ENCODE results near the gene RAB5B. TPM values are rescaled to one million over a fixed set of nuclear protein-coding genes. Genes with fewer than 3 reads are reported as not detected.

The RAB5B gene
- total RNA-seq, 1 donor: 111 TPM

DNA sequence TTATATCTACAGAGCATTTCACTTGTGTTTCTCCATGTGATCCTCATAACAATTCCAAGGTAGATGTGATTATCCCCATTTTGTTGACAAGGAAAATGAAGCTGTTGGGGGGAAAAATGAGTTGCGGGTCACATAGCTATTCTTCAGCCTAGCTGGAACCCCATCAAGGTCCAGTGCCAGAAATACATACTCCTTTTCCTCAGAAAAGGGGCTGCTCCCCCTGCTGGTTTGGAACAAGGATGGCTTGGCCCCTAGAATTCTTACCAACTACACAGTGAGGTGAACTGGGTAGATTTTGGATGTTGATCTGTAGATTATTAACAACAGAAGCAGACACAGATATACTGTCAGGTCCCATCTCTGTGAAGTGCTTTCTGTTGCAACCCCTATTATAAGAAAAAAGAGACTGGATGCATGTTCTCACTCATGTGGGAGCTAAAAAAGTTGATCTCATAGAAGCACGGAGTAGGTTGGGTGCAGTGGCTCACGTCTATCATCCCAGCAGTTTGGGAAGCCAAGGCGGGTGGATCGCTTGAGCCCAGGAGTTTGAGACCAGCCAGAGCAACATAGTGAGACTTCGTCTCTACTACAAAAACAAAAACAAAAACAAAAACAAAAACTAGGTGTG, 55.9 kb downstream of the RAB5B start:
- H3K4me3 ChIP-seq (ENCODE audit: low read depth, low read length): no peak overlapping the region
- DNase-seq (ENCODE audit: low read depth): peak; percentile 76
- TF ChIP-seq, protein P1, sequence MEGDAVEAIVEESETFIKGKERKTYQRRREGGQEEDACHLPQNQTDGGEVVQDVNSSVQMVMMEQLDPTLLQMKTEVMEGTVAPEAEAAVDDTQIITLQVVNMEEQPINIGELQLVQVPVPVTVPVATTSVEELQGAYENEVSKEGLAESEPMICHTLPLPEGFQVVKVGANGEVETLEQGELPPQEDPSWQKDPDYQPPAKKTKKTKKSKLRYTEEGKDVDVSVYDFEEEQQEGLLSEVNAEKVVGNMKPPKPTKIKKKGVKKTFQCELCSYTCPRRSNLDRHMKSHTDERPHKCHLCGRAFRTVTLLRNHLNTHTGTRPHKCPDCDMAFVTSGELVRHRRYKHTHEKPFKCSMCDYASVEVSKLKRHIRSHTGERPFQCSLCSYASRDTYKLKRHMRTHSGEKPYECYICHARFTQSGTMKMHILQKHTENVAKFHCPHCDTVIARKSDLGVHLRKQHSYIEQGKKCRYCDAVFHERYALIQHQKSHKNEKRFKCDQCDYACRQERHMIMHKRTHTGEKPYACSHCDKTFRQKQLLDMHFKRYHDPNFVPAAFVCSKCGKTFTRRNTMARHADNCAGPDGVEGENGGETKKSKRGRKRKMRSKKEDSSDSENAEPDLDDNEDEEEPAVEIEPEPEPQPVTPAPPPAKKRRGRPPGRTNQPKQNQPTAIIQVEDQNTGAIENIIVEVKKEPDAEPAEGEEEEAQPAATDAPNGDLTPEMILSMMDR (IDR thresholded peaks at IDR 0.05; ENCODE audit: insufficient read depth, low read depth, low read length): peak; percentile 83

GRCh38 chr12:56031987-56032386, 58.1 kb downstream of the RAB5B start:
- TF ChIP-seq, protein P1 (IDR thresholded peaks at IDR 0.05; ENCODE audit: insufficient read depth, low read depth, low read length): no peak
- no peak for DNase-seq (ENCODE audit: low read depth)
- no peak overlapping the region for H3K4me3 ChIP-seq (ENCODE audit: low read depth, low read length)

- DNase-seq (ENCODE audit: low read depth): no peak
- TF ChIP-seq, protein P1 (IDR thresholded peaks at IDR 0.05; ENCODE audit: insufficient read depth, low read depth, low read length): no peak
- H3K4me3 ChIP-seq (ENCODE audit: low read depth, low read length): no peak overlapping the region
Measured at GRCh38 chr12:56034586-56035332, 60.9 kb downstream of the RAB5B start.

GRCh38 chr12:56037161-56037560, 63.3 kb downstream of the RAB5B start:
- DNase-seq (ENCODE audit: low read depth): no peak
- TF ChIP-seq, protein P1 (IDR thresholded peaks at IDR 0.05; ENCODE audit: insufficient read depth, low read depth, low read length): no peak
- H3K4me3 ChIP-seq (ENCODE audit: low read depth, low read length): no peak overlapping the region

- no peak overlapping the region for H3K4me3 ChIP-seq (ENCODE audit: low read depth, low read length)
- TF ChIP-seq, protein P1 (IDR thresholded peaks at IDR 0.05; ENCODE audit: insufficient read depth, low read depth, low read length): no peak
- no peak for DNase-seq (ENCODE audit: low read depth)
Measured at GRCh38 chr12:56038022-56038655, 64.3 kb downstream of the RAB5B start.

DNA sequence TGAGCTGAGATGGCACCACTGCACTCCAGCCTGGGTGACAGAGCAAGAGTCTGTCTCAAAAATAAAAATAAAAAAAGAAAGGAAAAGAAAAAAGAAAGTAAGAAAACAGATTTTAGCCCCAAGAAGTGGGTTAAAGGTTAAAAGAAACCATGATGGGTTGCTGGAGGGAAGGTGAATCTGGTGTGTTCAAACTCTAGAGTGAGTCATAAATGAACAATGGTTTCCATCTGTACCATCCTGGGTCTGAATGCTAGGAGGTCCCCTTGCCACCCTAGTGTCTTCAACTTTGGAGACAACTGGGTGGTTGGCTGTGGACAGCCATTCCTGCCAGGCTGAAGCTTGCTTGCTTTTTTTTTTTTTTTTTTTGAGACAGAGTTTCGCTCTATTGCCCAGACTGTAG, 66.3 kb downstream of the RAB5B start:
- H3K4me3 ChIP-seq (ENCODE audit: low read depth, low read length): no peak overlapping the region
- TF ChIP-seq, protein P1 (IDR thresholded peaks at IDR 0.05; ENCODE audit: insufficient read depth, low read depth, low read length): no peak
- no peak for DNase-seq (ENCODE audit: low read depth)

Measured in fibroblast of villous mesenchyme (primary cell).